SK-N-SH (cell line): ENCODE data around the gene TMEM109. TPM values are rescaled to one million over a fixed set of nuclear protein-coding genes. Genes with fewer than 3 reads are reported as not detected.

Source experiments
- CTCF ChIA-PET: fragments of 300-600, 350-600 bp; formaldehyde crosslinking; extraction: SDS; loops from one replicate; lab custom pipeline; 2021; lab: Yijun Ruan, JAX
- POLR2A ChIA-PET: fragments of 350-600 bp; sonication (Branson Sonifier 250); formaldehyde crosslinking; extraction: SDS; loops from one replicate; lab custom pipeline; 2020; ENCODE audit warnings: antibody characterized with exemption, inconsistent platforms; lab: Yijun Ruan, JAX
- DNase-seq: peaks from one replicate; pipeline ENCODE4 v3.0.0; 2012
- H2AFZ ChIP-seq: fragments of 200-600 bp; sonication (generic); 2 replicates; pipeline ENCODE4 v1.8.1; 2016; ENCODE audit warnings: antibody characterized with exemption, mild to moderate bottlenecking, low read depth
- H3F3A ChIP-seq: fragments of 200-600 bp; sonication (generic); replicated peaks from 2 replicates; pipeline ENCODE3; 2016; ENCODE audit warnings: antibody characterized with exemption, mild to moderate bottlenecking; ENCODE audit not compliant: insufficient read depth
- H3K27ac ChIP-seq, 2 experiments: fragments of 200-500 bp in 1 of 2; fragments of 200-600 bp in 1 of 2; sonication (Bioruptor generic) in 1 of 2; sonication (generic), shearing (Covaris generic) in 1 of 2; 2 replicates each; pipeline versions ENCODE4 v1.5.1 to v1.6.1; 2014 to 2016; ENCODE audit warnings: low read depth in 2 of 2, inconsistent platforms in 1 of 2, low read length in 1 of 2, mild to moderate bottlenecking in 1 of 2, mixed read lengths in 1 of 2
- H3K27me3 ChIP-seq: fragments of 200-600 bp; sonication (generic), shearing (Covaris generic); 2 replicates; pipeline ENCODE4 v1.6.1; 2016; ENCODE audit warnings: mixed run types; ENCODE audit not compliant: insufficient read depth
- H3K36me3 ChIP-seq, 2 experiments: fragments of 200-500 bp in 1 of 2; fragments of 200-600 bp in 1 of 2; sonication (Bioruptor generic) in 1 of 2; sonication (generic) in 1 of 2; replicated peaks in 1 of 2; 2 replicates each; pipeline versions ENCODE3 to v1.5.1; 2014 to 2016; ENCODE audit warnings: low read length in 1 of 2, mild to moderate bottlenecking in 1 of 2; ENCODE audit not compliant: insufficient read depth in 2 of 2, control insufficient read depth in 1 of 2
- H3K4me1 ChIP-seq, 2 experiments: fragments of 200-500 bp in 1 of 2; fragments of 200-600 bp in 1 of 2; sonication (Bioruptor generic) in 1 of 2; sonication (generic), shearing (Covaris generic) in 1 of 2; 2 replicates each; pipeline versions ENCODE4 v1.5.1 to v1.6.1; 2014 to 2016; ENCODE audit warnings: low read depth in 1 of 2, low read length in 1 of 2, mixed run types in 1 of 2; ENCODE audit not compliant: insufficient read depth in 2 of 2, control insufficient read depth in 1 of 2
- H3K4me2 ChIP-seq: fragments of 200-600 bp; sonication (generic), shearing (Covaris generic); 2 replicates; pipeline ENCODE4 v1.6.1; 2017; ENCODE audit warnings: mixed run types
- H3K4me3 ChIP-seq, 2 experiments: fragments of 200-500 bp in 1 of 2; fragments of 200-600 bp in 1 of 2; sonication (Bioruptor generic) in 1 of 2; sonication (generic), shearing (Covaris generic) in 1 of 2; 2 replicates each; pipeline versions ENCODE4 v1.5.1 to v1.8.1; 2014 to 2016; ENCODE audit warnings: low read depth in 2 of 2, inconsistent platforms in 1 of 2, low read length in 1 of 2, mild to moderate bottlenecking in 1 of 2, mixed read lengths in 1 of 2, moderate library complexity in 1 of 2
- H3K79me2 ChIP-seq: fragments of 200-600 bp; sonication (generic); 2 replicates; pipeline ENCODE4 v1.8.1; 2017; ENCODE audit warnings: mild to moderate bottlenecking; ENCODE audit not compliant: insufficient read depth
- H3K9ac ChIP-seq: fragments of 200-600 bp; sonication (generic); 2 replicates; pipeline ENCODE4 v1.6.1; 2017; ENCODE audit warnings: mixed run types
- H3K9me2 ChIP-seq: fragments of 200-600 bp; sonication (generic); 2 replicates; pipeline ENCODE4 v1.6.1; 2017; ENCODE audit warnings: mixed run types
- H3K9me3 ChIP-seq: fragments of 200-600 bp; sonication (generic); 2 replicates; pipeline ENCODE4 v1.6.1; 2017; ENCODE audit warnings: mixed run types, mild to moderate bottlenecking, moderate library complexity
- H4K20me1 ChIP-seq: fragments of 200-600 bp; sonication (generic); 2 replicates; pipeline ENCODE4 v1.6.1; 2017; ENCODE audit warnings: mild to moderate bottlenecking, mixed run types; ENCODE audit not compliant: insufficient read depth
- CTCF ChIP-seq: fragments of 200-600 bp; sonication (generic); IDR thresholded peaks from 2 replicates; pipeline ENCODE4 v1.6.1; 2017; ENCODE audit warnings: antibody characterized with exemption, mild to moderate bottlenecking, moderate library complexity
- EP300 ChIP-seq, 2 experiments: IDR thresholded peaks; 2 replicates each; pipeline versions ENCODE4 v1.4.0 to v1.6.1; 2012; ENCODE audit warnings: borderline replicate concordance in 1 of 2, low read depth in 1 of 2, low read length in 1 of 2
- EZH2phosphoT487 ChIP-seq: fragments of 200-600 bp; sonication (generic); IDR thresholded peaks from 2 replicates; pipeline ENCODE4 v1.6.1; 2017; ENCODE audit warnings: low read depth, mixed run types, mild to moderate bottlenecking, antibody characterized with exemption, moderate library complexity, borderline replicate concordance
- FOSL2 ChIP-seq: IDR thresholded peaks from 2 replicates; pipeline ENCODE4 v1.4.0; 2012; ENCODE audit warnings: low read depth, mild to moderate bottlenecking, moderate library complexity, borderline replicate concordance
- MEF2A ChIP-seq: IDR thresholded peaks from 2 replicates; pipeline ENCODE4 v1.4.0; 2012; ENCODE audit warnings: low read depth, borderline replicate concordance
- MXI1 ChIP-seq: IDR thresholded peaks from 2 replicates; pipeline ENCODE4 v1.6.1; 2012; ENCODE audit warnings: mild to moderate bottlenecking, low read depth, low read length, improper control_type of control experiment
- NFIC ChIP-seq: IDR thresholded peaks from 2 replicates; pipeline ENCODE4 v1.4.0; 2012; ENCODE audit warnings: borderline replicate concordance
- RAD21 ChIP-seq: IDR thresholded peaks from 2 replicates; pipeline ENCODE4 v1.6.1; 2012; ENCODE audit warnings: mild to moderate bottlenecking, low read length
- RXRA ChIP-seq: IDR thresholded peaks from 2 replicates; pipeline ENCODE4 v1.4.0; 2012; ENCODE audit warnings: low read depth, mild to moderate bottlenecking, borderline replicate concordance
- SIN3A ChIP-seq: IDR thresholded peaks from 2 replicates; pipeline ENCODE4 v1.6.1; 2012; ENCODE audit warnings: low read depth, mild to moderate bottlenecking, low read length, moderate library complexity, borderline replicate concordance
- TCF12 ChIP-seq: IDR thresholded peaks from 2 replicates; pipeline ENCODE4 v1.4.0; 2012
- USF1 ChIP-seq: IDR thresholded peaks from 2 replicates; pipeline ENCODE4 v1.4.0; 2012; ENCODE audit warnings: low read depth, borderline replicate concordance
- ZBTB33 ChIP-seq: IDR thresholded peaks from 2 replicates; pipeline ENCODE4 v1.4.0; 2012; ENCODE audit warnings: low read depth, borderline replicate concordance
- WGBS: methylation state at CpG from one replicate; pipeline ENCODE4 v1.1.6; 2017; ENCODE audit warnings: low lambda C conversion rate; 5-methylcytosine and 5-hydroxymethylcytosine counted together
- polyA plus RNA-seq, 3 experiments: library from polyadenylated mRNA; depleted of rRNA; stranded (reverse); fragments of >200 nt; gene quantifications; 2 replicates each; pipeline ENCODE4 v1.2.3, GENCODE V29; 2012

TMEM109 gene
- polyA plus RNA-seq, 1 of the 3 experiments (the other 2 are of a cell fraction) = 52.7 TPM

- H3K9ac ChIP-seq = no peak overlapping the region
- H3K79me2 ChIP-seq = no peaks in the 10 kb centered on the region
- H3K27me3 ChIP-seq = no peaks in the 10 kb centered on the region
- no peaks in the 10 kb centered on the region; a peak in 1 of 4 replicates for H3K4me1 ChIP-seq
- peak; percentile 32 for DNase-seq
- TF ChIP-seq SIN3A = no peak
- no peak for TF ChIP-seq RXRA
- no peak for TF ChIP-seq RAD21
- no peak for TF ChIP-seq TCF12
- no peak overlapping the region for H3K4me3 ChIP-seq
- H3K9me2 ChIP-seq = no peaks in the 10 kb centered on the region
- no peaks in the 10 kb centered on the region for H4K20me1 ChIP-seq
- H3F3A ChIP-seq = no peaks in the 10 kb centered on the region
- 89% methylated on average over 1 of the region's 8 CpGs for WGBS
- peaks cover 0 to 10% of the 10 kb centered on the region in 2 experiments for H3K36me3 ChIP-seq
- no peak overlapping the region for H3K4me2 ChIP-seq
- POLR2A ChIA-PET = interaction anchor here (0.5 to 0.6 kb wide), 2 partner anchors 44 to 175 kb away, joined by 4 read pairs; no protein-coding TSS in a partner anchor
- no peaks in the 10 kb centered on the region for H3K9me3 ChIP-seq
- no peak overlapping the region for H2AFZ ChIP-seq
- CTCF ChIA-PET = no interaction called here
- no peak overlapping the region for H3K27ac ChIP-seq
Observed at GRCh38 chr11:60937811-60938210, 23.9 kb downstream of the TMEM109 start.

- no peaks in the 10 kb centered on the region for H3K9me3 ChIP-seq
- H3K9me2 ChIP-seq = no peaks in the 10 kb centered on the region
- ChIA-PET POLR2A (interaction anchor here (1.0 kb wide), 1 partner anchor 209 kb away, joined by 5 read pairs; no protein-coding TSS in a partner anchor), CTCF (interaction anchor here (1.2 kb wide), 1 partner anchor 12 kb away, joined by 3 read pairs; no protein-coding TSS in a partner anchor)
- H3K79me2 ChIP-seq = no peaks in the 10 kb centered on the region
- DNase-seq = no peak
- no peaks in the 10 kb centered on the region; a peak in 1 of 4 replicates for H3K4me1 ChIP-seq
- H3F3A ChIP-seq = no peaks in the 10 kb centered on the region
- H3K27ac ChIP-seq = no peak overlapping the region
- H3K36me3 ChIP-seq = peaks cover 0 to 6% of the 10 kb centered on the region in 2 experiments
- no peaks in the 10 kb centered on the region for H4K20me1 ChIP-seq
- H3K9ac ChIP-seq = no peak overlapping the region
- no peaks in the 10 kb centered on the region for H3K27me3 ChIP-seq
- H3K4me3 ChIP-seq = no peak overlapping the region
- 89% methylated on average over 7 of the region's 9 CpGs for WGBS
- no peak overlapping the region for H2AFZ ChIP-seq
- H3K4me2 ChIP-seq = no peak overlapping the region
- TF ChIP-seq RAD21 = no peak
- TF ChIP-seq FOSL2 = no peak
- no peak for TF ChIP-seq EP300 (IDR thresholded peaks at IDR 0.05; ENCODE audit: borderline replicate concordance in 1 of 2, low read depth in 1 of 2, low read length in 1 of 2)
- TF ChIP-seq ZBTB33 = no peak
- no peak for TF ChIP-seq NFIC
- no peak for TF ChIP-seq MXI1
- no peak for TF ChIP-seq MEF2A
- no peak for TF ChIP-seq EZH2phosphoT487
- TF ChIP-seq CTCF = no peak
- TF ChIP-seq USF1 = no peak
Observed at GRCh38 chr11:60938500-60938899, 24.5 kb downstream of the TMEM109 start.
